Activated CD8-positive, alpha-beta memory T cell treated with anti-CD3 and anti-CD28 coated beads, Interleukin-2, amount 50 U/mL, for 24 hours (primary cell): ENCODE data around the gene ASL.
A peak's percentile ranks its signal among the peaks of the same experiment; 100 is the strongest.
"Not testable (repeated sequence)": the region's sequence is repeated elsewhere in the genome, so short reads cannot be mapped to it uniquely, and the experiment has no call there.

Source experiments
- DNase-seq: peaks from one replicate; pipeline ENCODE4 v3.0.0-alpha.2; 2020; ENCODE audit errors: extremely low read depth

ASL gene

DNA sequence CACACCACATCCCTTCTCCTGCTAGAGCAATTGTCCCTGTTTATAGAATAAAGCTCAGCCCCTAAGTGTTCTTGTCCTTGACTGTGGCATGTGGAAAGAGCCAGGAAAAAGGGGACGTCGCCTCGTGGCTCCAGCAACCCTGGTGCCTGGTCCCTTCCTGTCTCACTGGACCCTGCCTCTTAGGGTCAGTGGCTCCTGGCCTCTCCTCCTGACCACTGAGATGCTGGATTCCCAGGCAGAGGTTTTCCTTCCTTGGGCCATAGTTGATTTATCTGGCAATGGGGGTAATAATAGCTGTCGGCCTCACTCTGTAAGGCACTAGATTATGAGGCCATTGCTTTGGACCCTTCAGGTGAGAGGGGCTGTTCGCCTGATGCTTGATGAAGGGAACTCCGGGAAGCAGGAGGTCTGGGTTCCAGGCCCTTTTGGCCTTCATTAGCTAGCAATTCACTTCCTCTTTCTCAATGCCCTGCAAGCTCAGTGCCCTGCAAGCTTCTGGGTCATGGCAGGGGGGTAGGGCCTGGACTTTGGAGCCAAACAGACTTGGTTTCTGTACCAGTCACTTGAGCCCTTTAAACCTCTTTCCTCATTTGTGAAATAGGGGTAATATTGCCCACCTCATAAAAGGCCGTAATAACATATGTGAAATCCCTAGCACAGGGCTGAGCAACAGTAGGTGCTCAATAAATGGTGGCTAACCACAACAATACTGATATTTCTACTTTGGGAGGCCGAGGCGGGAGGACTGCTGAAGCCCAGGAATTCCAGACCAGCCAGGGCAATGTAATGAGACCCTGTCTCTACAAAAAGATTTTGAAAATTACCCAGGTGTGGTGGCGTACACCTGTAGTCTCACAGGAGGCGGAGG lies 1.1 kb downstream of the ASL start:
- no peak for DNase-seq

DNA sequence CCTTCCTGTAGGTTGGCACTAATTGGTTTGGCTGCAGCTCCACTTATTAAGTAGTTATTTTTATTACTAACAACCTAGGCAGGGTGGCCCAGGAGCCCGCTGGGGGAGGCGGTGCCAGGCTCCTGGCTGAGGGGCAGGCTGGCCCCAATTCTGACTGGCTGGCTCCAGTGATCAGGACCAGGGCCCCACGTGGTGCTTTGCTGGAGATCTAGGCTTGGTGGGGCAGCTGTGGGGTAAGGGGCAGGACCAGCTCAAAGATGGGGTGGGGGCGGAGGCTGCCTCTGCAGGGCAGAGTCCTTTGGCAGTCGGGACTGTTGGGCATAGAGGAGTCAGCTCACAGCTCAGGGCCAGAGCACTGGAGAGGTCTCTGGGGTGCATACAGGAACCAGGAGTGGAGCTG lies 2.4 kb downstream of the ASL start:
- DNase-seq = no peak

DNA sequence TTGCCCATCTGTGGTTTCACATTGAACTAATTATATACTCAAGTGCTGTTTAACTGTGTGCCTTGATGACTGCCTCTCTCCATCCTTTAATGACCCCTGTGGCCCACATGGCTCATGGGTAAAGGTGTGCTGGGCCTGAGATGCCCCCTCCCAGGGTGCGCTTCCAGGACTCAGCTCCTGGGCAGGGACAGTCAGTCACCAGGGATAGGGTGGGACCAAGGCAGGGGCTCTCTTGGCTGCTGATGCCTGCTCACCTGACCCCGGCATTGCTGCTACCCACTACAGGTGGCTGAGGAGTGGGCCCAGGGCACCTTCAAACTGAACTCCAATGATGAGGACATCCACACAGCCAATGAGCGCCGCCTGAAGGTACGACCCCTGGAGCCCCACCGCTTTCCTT lies 6.5 kb downstream of the ASL start:
- no peak for DNase-seq

DNA sequence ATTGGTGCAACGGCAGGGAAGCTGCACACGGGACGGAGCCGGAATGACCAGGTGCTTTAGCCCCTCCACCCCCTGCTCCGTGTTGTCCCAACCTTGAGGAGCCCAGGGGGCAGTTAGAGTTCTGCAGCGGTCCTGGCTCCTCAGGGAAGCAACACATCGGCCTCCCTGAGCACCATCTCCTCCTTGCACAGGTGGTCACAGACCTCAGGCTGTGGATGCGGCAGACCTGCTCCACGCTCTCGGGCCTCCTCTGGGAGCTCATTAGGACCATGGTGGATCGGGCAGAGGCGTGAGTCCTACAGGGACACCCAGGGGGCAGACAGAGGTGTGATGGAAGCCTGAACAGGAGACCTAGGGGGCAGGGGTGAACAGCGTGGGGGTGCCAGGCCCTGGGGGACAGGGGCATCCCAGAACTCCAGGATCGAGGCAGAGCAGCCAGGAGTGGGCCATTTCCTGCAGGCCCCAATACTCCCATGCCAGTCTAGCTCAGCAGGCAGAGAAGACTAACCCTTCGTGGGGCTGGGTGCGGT lies 7.3 kb downstream of the ASL start:
- no peak for DNase-seq

DNA sequence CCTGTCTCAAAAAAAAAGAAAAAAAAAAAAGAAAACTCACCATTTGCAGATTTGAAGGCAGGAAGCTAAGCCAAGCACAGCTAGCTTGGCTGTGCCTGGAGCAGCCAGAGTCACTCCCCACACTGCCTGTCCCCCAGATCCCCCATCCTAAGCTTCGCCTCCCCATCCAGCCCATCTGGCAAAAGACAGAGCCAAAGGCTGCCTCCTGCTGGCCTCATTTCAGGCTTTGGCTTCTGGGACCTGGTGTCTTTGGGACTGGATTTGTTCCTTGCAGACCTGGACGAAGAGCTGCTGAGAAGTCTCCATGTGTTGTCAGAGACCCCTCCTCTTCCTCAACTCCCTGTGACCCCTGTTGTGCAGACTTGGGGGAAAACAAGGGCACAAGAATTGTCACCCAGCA lies 8.1 kb downstream of the ASL start:
- no peak for DNase-seq

DNA sequence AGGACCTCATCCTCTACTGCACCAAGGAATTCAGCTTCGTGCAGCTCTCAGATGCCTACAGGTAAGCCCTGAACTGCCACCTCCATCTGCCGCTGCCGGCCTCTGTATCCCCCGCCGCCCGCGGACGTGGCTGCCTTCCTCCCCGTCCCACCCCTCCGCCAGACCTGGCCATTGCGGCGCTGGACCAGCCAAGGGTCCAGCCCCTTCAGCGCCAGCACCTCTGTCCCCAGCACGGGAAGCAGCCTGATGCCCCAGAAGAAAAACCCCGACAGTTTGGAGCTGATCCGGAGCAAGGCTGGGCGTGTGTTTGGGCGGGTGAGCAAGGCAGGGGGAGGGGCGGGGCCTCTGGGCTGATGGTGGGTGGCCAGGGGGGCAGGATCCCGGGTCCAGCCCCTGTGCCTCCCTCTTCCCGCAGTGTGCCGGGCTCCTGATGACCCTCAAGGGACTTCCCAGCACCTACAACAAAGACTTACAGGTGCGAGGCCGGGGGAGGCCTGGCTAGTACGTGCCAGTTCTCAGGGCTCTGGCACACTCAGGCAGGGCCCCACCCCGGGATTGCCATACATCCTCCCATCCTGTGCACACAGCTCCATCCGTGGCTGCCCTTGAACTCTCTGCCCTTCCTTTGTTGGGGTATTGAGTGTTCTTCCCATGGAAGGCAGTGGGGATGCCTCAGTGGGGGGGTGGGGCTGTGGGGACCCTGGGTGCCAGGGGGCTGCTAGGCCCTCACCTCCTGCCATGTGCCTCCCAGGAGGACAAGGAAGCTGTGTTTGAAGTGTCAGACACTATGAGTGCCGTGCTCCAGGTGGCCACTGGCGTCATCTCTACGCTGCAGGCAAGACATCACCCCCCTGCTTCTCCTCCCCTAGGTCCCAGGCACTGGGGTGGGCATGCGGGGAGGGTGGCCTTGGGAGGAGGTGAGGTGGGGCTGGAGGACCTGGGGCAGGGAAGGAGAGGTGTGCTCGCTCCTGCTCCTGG lies 13.5 kb downstream of the ASL start:
- no peak for DNase-seq

DNA sequence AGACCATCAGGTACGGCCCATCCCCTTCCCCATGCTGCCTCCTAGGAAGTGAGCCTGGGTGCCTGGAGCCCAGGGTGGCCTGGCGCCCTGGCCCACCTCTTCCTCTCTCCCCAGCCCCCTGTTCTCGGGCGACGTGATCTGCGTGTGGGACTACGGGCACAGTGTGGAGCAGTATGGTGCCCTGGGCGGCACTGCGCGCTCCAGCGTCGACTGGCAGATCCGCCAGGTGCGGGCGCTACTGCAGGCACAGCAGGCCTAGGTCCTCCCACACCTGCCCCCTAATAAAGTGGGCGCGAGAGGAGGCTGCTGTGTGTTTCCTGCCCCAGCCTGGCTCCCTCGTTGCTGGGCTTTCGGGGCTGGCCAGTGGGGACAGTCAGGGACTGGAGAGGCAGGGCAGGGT lies 17.0 kb downstream of the ASL start:
- DNase-seq = no peak

DNA sequence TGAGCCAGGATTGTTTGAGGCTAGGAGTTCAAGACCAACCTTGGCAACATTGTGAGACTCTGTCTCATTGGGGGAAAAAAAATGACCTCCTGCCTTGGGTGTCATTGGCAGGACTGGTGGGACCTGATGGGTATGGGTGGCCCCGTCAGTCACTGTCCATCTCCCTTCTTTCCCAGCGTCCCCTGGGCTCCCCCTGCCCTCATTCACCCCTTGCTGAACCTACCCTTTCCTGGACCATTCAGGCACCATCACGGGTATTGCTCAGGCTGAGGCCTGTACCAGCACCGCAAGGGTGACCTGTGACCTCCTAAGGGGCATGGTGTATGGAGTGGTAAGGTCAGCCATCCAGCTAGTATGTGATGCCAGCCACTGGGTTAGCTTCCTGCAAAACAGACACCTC lies 19.4 kb downstream of the ASL start:
- DNase-seq = no peak

DNA sequence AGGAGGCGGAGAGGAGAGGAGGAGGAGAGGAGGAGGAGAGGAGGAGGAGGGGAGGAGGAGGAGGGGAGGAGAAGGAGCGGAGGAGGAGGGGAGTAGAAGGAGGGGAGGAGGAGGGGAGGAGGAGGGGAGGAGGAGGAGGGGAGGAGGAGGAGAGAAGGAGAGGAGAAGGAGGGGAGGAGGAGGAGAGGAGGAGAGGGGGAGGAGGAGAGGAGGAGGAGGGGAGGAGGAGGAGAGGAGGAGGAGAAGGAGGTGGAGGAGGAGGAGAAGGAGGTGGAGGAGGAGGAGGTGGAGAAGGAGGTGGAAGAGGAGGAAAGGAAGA lies 23.6 kb downstream of the ASL start:
- DNase-seq = no peak

DNA sequence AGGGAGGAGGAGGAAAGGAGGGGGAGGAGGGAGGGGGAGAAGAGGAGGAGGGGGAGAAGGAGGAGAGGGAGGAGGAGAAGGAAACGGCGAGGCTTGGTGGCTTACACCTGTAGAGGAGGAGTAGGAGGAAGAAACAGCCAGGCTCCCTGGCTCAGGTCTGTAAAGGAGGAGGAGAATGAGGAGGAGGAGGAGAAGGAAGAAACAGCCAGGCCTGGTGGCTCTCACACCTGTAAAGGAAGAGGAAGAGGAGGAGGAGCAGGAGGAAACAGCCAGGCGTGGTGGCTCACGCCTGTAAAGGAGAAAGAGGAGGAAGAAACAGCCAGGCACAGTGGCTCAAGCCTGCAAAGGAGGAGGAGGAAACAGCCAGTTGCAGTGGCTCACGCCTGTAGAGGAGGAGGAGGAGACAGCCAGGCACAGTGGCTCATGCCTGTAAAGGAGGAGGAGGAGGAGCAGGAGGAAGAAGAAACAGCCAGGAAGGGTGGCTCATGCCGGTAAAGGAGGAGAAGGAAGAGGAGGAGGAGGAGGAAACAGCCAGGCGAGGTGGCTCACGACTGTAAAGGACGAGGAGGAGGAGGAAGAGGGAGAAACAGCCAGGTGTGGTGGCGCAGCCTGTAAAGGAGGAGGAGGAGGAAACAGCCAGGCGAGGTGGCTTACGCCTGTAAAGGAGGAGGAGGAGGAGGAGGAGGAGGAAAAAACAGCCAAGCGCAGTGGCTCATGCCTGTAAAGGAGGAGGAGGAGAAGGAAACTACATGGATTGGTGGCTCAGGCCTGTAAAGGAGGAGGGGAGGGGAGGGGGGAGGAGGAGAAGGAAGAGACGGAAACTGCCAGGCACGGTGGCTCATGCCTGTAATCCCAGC lies 24.2 kb downstream of the ASL start:
- DNase-seq = no peak

DNA sequence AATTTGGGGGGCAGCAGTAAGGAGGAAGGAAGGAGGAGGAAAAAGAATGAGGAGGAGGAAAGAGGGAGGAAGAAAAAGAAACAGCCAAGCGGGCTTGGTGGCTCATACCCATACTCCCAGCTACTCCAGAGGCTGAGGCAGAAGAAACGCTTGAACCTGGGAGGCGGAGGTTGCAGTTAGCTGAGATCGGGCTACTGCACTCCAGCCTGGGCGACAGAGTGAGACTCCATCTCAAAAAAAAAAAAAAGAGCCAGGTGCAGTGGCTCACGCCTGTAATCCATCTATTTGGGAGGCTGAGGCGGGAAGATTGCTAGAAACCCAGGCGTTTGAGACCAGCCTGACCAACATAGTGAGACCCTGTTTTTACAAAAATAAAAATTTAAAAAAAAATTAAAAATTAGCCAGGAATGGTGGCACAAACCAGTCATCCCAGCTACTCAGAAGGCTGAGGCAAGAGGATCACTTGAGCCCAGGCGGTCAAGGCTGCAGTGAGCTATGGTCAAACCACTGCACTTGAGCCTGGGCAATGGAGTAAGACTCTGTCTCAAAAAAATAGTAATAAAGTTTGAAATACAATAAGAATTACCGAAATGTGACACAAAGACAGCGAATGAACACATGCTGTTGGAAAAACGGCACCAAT lies 24.9 kb downstream of the ASL start:
- no peak for DNase-seq

DNA sequence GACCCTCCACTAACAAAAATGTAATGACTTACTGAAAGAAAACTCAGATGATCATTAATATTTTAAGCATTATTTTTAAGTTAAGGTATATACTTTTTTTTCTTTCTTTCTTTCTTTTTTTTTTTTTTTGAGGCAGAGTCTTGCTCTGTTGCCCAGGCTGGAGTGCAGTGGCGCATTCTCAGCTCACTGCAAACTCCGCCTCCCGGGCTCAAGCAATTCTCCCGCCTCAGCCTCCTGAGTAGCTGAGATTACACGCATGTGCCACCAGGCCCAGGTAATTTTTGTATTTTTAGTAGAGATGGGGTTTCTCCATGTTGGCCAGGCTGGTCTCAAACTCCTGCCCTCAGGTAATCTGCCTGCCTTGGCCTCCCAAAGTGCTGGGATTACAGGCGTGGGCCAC lies 26.5 kb downstream of the ASL start:
- DNase-seq = not testable (repeated sequence)

DNA sequence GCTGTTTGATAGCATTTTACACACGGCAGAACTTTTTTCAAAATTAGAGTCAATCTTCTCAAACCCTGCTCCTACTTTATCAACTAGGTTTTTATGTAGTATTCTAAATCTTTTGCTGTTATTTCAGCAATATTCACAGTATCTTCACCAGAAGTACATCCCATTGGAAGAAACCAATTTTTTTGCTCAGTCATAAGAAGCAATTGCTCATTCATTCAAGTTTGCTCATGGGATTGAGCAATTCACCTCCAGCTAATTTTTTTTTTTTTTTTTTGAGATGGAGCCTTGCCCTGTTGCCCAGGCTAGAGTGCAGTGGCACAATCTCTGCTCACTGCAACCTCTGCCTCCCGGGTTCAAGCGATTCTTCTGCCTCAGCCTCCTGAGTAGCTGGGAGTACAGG lies 28.4 kb downstream of the ASL start:
- not testable (repeated sequence) for DNase-seq

DNA sequence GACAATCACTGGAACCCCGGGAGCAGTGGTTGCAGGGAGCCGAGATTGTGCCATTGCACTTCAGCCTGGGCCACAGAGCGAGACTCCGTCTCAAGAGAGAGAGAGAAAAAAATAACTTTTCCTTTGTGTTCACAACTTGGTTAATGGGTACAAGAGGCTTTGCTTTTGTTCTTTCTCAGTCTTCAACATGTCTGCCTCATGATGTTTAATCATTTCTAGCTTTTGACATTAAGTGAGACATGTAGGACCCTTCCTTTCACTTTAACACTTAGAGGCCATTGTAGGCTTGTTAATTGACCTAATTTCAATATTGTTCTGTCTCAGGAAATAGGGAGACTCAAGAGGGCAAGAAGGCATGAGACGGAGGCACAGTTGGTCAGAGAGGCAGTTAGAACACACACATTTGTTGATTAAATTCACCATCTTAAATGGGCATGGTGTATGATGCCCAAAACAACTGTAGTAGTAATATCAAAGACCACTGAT lies 29.7 kb downstream of the ASL start:
- DNase-seq = no peak

DNA sequence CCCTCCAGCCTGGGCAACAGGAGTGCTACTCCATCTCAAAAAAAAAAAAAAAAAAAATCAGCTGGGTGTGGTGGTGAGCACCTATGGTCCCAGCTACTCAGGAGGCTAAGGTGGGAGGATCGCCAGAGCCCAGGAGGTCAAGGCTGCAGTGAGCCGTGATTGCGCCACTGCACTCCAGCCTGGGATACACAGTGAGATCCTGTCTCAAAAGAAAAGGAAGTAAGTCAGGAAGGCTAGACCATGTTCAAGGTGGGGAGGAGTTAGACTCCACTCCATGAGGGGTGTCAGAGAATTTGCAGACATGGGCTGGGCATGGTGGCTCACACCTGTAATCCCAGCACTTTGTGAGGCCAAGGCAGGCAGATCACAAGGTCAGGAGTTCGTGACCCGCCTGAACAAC lies 32.8 kb downstream of the ASL start:
- not testable (repeated sequence) for DNase-seq

DNA sequence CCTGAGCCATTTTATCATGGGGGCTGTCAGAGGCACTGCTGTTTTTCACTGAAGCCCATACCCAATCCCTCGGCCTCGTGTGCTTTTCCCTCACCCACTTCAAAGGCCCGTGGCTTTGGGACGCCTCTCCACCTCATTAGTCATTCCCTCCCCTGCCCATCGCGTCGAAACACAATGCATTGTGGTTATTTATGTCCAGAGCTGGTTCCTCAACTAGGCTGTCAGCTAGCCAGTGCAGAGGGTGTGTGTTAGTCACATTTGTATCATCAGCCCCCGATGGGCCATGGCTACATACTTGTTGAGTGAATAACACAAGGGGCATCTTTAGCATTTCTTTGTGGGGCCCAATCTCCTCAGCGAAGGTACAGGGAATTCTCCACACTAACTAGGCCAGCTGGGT lies 35.2 kb downstream of the ASL start:
- DNase-seq = no peak

DNA sequence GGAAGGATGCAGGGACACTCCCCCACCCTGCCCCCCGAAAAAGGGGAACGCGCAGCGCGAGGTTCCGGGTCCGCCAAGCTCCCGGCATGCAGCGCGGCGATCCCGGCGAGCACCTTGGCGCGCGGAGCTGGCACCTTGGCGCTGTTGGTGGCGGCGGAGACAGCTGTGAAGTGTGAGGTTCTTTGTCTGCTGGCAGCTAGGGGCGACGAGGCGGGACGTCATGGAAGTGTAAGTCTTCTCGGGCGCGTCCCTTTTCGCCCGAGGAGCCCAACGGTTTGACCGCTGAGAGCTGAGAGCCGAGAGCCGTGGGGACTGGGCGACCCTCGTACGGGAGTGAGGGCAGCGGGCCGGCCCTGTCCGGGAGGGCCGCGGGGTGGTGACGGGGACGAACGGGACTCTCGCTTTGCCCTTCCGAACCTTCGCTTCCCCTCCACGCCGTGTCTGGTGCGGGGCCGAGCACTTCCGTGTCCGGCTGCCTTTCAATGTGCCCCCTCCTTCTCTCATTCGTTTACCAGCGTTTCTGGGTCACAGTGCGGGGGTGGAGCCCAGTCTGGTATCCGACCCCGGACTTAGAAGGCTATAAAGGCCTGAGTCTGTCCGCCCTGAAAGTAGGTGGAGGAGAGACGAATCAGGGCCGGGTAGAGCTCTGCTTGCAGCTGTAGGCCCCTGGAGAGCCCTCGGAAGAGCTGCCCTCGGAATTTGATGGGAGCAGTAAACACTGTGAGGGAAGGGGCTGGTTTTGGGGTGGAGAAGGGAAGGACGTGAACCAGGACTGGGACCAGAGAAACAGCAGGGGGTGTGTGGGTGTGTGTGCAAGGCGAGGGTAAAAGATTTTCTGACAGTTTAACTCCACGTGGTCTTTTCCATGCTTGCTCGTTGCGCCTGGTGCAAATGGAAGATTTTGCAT lies 39.4 kb downstream of the ASL start, which contains the start of gene CRCP:
CRCP (plus strand) TSS at position 105 of the 907 bp plus-strand sequence; CDS start at position 221, 116 bp downstream.
- DNase-seq = peak; percentile 62

DNA sequence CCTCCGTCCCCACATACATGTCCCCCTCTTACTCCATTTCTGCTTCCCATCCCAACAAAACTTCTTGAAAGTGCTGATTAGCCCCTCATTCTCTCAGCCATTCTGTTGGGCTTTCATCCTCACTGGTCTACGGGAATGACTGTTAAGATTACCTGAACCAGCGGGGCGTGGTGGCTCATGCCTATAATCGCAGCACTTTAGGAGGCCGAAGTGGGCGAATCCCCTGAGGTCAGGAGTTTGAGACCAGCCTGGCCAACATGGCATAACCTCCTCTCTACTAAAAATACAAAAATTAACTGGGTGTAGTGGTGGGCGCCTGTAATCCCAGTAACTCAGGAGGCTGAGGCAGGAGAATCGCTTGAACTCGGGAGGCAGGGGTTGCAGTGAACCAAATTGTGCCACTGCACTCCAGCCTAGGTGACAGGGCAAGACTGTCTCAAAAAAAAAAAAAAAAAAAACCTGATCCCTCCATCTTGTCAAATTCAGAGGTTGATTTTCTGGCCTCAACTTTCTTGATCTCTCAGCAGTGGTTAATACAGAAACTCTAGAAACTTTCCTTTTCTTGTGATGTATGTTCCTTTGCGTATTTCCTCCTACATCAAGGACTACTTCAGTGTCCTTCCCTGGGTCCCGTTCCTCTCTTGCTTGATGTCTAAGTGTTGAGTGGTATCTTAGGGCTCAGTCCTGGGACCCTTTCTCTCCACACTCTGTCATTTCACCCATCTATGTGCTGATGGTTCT lies 41.2 kb downstream of the ASL start:
- not testable (repeated sequence) for DNase-seq

DNA sequence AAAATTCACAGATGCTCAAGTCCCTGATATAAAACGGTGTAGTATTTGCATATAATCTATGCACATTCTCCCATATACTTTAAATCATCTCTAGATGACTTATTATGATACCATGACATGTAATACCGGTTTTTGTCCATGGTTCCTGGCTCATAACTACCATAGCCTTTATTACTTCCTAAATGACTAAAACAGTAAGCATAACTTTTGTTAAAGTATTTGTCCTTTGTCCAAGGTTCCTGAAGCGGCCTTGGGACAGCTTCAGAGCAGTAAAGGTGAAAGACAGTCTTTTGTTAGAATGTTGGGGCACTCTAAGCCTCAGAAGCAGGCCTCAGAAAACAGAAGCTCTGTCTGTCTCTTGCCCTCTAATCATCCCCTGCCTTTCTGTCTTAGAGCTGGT lies 43.0 kb downstream of the ASL start:
- DNase-seq = no peak
